ENCODE results near the gene ZNF428. TPM values are rescaled to one million over a fixed set of nuclear protein-coding genes. Genes with fewer than 3 reads are reported as not detected.

Gene ZNF428
- total RNA-seq, 2 donors from 2014 or later, result 51.7 to 108 TPM

GRCh38 chr19:43596842-43597461 is 22.5 kb downstream of the ZNF428 start:
- Histone ChIP-seq H3K27ac (peak overlapping the region; percentile 94 to 97), H3K36me3 (peaks cover 0 to 15% of the 10 kb centered on the region in 2 donors), H3K9me3 (no peaks in the 10 kb centered on the region), H3K27me3 (replicated peaks; ENCODE audit: insufficient read depth) (no peaks in the 10 kb centered on the region), H3K4me3 (peak overlapping the region; percentile 32 to 59), H3K4me1 (replicated peaks) (peaks cover 30% of the 10 kb centered on the region)
- TF ChIP-seq POLR2A (IDR thresholded peaks at IDR 0.05), result no peak
- TF ChIP-seq POLR2AphosphoS5 (IDR thresholded peaks at IDR 0.05), result no peak
- no peak for TF ChIP-seq CTCF (IDR thresholded peaks at IDR 0.05)
- WGBS, result 19% methylated on average over 7 of the region's 7 CpGs
- intact Hi-C loops (cut with DNase I), result loop anchor here (1.0 kb wide), 1 partner anchor 22 kb away; the partner anchor contains the start of genes PINLYP and XRCC1
- DNase-seq (ENCODE audit: low spot score), result no peak

DNA sequence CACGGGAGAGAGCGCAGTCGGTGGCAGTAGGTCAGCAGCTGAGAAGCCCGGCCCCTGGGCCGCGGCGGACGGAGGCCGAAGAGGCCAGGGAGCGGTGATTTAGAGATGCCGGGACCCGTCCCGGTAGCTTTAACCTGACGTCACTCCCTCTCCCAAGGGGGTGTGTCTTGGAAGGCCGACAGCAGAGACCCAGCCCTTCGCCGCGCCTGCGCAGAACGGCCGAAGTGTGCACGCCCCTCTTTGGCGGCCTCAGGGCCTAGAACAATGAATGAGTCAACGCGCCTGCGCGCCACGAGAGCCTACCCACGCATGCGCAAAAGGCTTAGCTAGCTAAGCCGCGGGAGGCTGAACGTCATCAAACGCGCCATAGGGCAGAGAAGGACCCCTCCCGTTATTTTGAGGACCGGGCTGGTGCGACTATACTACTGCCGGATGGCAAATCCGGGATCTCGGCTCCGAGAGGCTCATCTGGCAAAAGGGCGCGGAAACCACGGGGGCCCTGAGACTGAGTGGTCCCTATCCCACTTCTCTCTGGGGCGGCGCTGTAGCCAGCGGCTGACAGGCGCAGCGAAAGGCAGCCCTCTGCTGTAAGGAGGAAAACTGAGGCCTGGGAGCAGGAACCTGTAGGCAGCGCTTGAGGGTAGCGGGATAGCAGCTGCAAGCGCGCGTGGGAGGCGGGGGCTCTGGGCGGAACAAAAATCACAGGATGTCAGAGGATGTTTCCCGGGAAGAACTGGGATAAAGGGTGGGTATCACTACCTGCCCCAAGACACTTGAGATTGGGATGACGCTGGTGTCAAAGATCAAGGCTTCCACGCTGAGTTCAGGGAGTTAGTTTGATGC is 23.2 kb downstream of the ZNF428 start, which contains the start of the genes IRGQ and ZNF576:
TSS of gene IRGQ (minus strand) at position 136 of the 843 bp plus-strand sequence. CDS start 796 bp downstream, outside the sequence.
TSS of gene ZNF576 (plus strand) at position 597 of the 843 bp plus-strand sequence. CDS start 514 bp downstream, outside the sequence.
- Histone ChIP-seq H3K4me3 (peak within 1 kb of the TSS; percentile 32 to 59), H3K27ac (peak within 1 kb of the TSS; percentile 94 to 97), H3K36me3 (peaks cover 0 to 16% of the 10 kb centered on the region in 2 donors), H3K27me3 (replicated peaks; ENCODE audit: insufficient read depth) (no peaks in the 10 kb centered on the region), H3K4me1 (replicated peaks) (peaks cover 28% of the 10 kb centered on the region), H3K9me3 (no peaks in the 10 kb centered on the region)
- DNase-seq (ENCODE audit: low spot score), result peak; percentile 100
- TF ChIP-seq CTCF (IDR thresholded peaks at IDR 0.05) (peak in 1 of 4 experiments; percentile 26), POLR2AphosphoS5 (IDR thresholded peaks at IDR 0.05) (peak; percentile 100), POLR2A (IDR thresholded peaks at IDR 0.05) (peak; percentile 96)
- WGBS, result under 1% methylated on average over 60 of the region's 60 CpGs
- intact Hi-C loops (cut with DNase I), result loop anchor here (1.0 to 2.0 kb wide), 2 partner anchors 21 to 61 kb away; partner anchors contain the start of genes PINLYP and XRCC1

- Histone ChIP-seq H3K27me3 (replicated peaks; ENCODE audit: insufficient read depth) (no peaks in the 10 kb centered on the region), H3K9me3 (no peaks in the 10 kb centered on the region), H3K36me3 (peaks cover 0 to 16% of the 10 kb centered on the region in 2 donors), H3K27ac (peak overlapping the region; percentile 94 to 97), H3K4me1 (replicated peaks) (peaks cover 24% of the 10 kb centered on the region), H3K4me3 (peak overlapping the region; percentile 32 to 59)
- under 1% methylated on average over 18 of the region's 18 CpGs for WGBS
- DNase-seq (ENCODE audit: low spot score), result no peak
- TF ChIP-seq CTCF (IDR thresholded peaks at IDR 0.05), result no peak
- TF ChIP-seq POLR2AphosphoS5 (IDR thresholded peaks at IDR 0.05), result no peak
- no peak for TF ChIP-seq POLR2A (IDR thresholded peaks at IDR 0.05)
- intact Hi-C loops (cut with DNase I), result loop anchor here (2.0 kb wide), 1 partner anchor 61 kb away; no protein-coding TSS in a partner anchor
Measured at GRCh38 chr19:43595605-43595998, 23.8 kb downstream of the ZNF428 start.

GRCh38 chr19:43594710-43595604 is 24.5 kb downstream of the ZNF428 start:
- DNase-seq (ENCODE audit: low spot score), result peak; percentile 43
- peak; percentile 21 to 84 (median 72) for TF ChIP-seq CTCF (IDR thresholded peaks at IDR 0.05)
- TF ChIP-seq POLR2AphosphoS5 (IDR thresholded peaks at IDR 0.05), result peak; percentile 17
- TF ChIP-seq POLR2A (IDR thresholded peaks at IDR 0.05), result no peak
- peaks cover 0 to 16% of the 10 kb centered on the region in 2 donors for H3K36me3 ChIP-seq
- peak overlapping the region; percentile 94 to 97 for H3K27ac ChIP-seq
- H3K9me3 ChIP-seq, result no peaks in the 10 kb centered on the region
- WGBS, result 2% methylated on average over 50 of the region's 64 CpGs
- no peaks in the 10 kb centered on the region for H3K27me3 ChIP-seq (replicated peaks; ENCODE audit: insufficient read depth)
- peaks cover 21% of the 10 kb centered on the region for H3K4me1 ChIP-seq (replicated peaks)
- intact Hi-C loops (cut with DNase I), result loop anchor here (2.0 kb wide), 1 partner anchor 60 kb away; no protein-coding TSS in a partner anchor
- peak overlapping the region; percentile 32 to 59 for H3K4me3 ChIP-seq

Measured in prostate gland (tissue), 2 donors.